Right ventricle myocardium superior (tissue), 1 donor: ENCODE data around the gene BCHE. TPM values are rescaled to one million over a fixed set of nuclear protein-coding genes. Genes with fewer than 3 reads are reported as not detected.
A peak's percentile ranks its signal among the peaks of the same experiment; 100 is the strongest.

Experiments used
- ATAC-seq: fragments of 200-7000 bp; cut with Tn5 transposase; one replicate; pipeline ENCODE4 v1.9.1; 2020; ENCODE audit warnings: mild to moderate bottlenecking; ENCODE audit not compliant: poor library complexity
- DNase-seq: peaks from one replicate; pipeline ENCODE4 v3.0.0-alpha.2; 2020
- intact Hi-C: fragments of 100-400 bp; cut with DNase I; formaldehyde crosslinking; loops from one replicate; pipeline ENCODE4 v1.11.2; 2022
- long read RNA-seq: library from polyadenylated mRNA; unstranded; transcript quantifications from one replicate; pipeline ENCODE4 v2.0.0, GENCODE V29; 2021
- total RNA-seq: library from RNA; stranded (reverse); fragmentation: NEBNext Ultra II Directional; extraction: Animal tissue kit (Norgen Biotek cat#: 25700); gene quantifications from one replicate; pipeline ENCODE4 v1.2.1, GENCODE V29; 2021
- donor health status: DM: no; HTN: yes; CAD: no; lungs with severe emphysema.

BCHE gene
- total RNA-seq: 2.8 TPM
- long read RNA-seq, partial matches to known transcripts: 0 of 3 reads
- long read RNA-seq, other reads (novel, unspliced or antisense): 0 of 3 reads

DNA sequence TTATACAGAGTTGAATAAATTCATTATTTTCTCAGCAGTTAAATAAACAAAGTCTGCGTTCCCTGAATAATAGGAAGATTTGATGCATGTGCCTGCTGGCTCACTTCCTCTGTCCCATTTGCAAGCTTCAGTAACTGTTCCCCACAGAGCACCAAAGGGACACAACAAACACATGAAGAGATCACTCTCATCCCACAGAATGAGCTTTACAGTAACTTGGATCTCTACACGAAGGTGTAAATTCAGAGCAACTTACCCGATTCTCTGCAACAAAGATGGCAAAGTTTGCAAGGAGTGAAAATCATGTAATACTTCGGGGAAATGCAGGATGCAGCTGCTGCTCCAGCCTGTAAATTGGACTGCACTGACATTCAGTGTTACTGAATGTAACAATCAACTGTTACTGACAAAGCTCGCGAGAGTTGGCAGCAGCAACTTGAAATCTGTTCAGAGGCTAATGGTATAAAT is at the start of gene BCHE:
Gene BCHE, minus strand, starts transcription at position 366 of the 468 bp plus-strand sequence. CDS start 6,390 bp downstream, outside the sequence.
- peak; percentile 59 for DNase-seq
- peak; percentile 91 for ATAC-seq
- intact Hi-C loops: no loop called here

DNA sequence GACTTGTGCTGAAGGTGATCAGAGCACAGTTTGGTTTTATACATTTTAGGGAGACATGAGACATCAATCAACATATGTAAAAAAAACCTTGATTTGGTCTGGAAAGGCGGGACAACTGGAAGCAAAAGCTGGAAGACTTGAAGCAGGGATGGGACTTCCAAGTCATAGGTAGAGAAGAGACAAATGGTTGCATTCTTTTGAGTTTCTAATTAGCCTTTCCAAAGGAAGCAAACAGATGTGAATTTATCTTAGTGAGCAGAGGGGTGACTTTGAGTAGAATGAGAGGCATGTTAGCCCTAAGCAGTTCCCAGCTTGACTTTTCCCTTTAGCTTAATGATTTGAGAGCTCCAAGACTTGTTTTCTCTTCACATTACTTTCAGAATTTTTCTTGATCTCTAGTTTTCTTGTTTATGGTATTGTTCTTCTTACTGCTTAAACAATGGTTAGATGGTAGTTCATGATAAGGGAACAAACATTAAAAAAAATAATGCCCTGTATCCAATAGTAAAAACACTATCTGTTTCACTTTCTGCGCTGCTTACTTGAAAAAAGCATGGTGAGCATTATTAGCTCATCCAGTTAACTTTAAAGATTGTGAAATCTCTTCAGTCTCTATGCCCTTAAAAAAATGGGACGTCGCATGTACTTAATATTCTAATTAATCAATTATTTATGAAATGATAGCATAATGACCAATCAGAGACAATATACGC is 48.5 kb upstream of the BCHE start:
- intact Hi-C loops: no loop called here
- DNase-seq (no peak), ATAC-seq (no peak)

DNA sequence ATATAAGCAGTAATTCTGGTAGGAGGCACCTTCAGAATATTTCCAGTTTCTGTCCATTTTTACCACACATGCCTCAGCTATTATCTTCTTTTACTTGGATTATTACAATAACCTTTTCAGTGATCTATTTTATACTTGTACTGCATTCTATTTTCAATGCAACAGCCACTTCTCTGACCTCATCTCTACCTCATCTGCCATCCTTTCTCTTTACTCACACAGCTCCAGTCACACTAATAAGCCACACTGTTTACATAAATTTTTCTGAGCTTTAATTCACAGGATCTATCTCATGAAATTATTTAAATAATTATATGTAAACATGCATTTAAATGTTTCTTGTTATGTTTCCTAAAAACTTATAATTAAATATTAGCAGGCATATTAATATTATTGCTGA is 47.3 kb upstream of the BCHE start:
- intact Hi-C loops: no loop called here
- ATAC-seq (no peak), DNase-seq (no peak)

DNA sequence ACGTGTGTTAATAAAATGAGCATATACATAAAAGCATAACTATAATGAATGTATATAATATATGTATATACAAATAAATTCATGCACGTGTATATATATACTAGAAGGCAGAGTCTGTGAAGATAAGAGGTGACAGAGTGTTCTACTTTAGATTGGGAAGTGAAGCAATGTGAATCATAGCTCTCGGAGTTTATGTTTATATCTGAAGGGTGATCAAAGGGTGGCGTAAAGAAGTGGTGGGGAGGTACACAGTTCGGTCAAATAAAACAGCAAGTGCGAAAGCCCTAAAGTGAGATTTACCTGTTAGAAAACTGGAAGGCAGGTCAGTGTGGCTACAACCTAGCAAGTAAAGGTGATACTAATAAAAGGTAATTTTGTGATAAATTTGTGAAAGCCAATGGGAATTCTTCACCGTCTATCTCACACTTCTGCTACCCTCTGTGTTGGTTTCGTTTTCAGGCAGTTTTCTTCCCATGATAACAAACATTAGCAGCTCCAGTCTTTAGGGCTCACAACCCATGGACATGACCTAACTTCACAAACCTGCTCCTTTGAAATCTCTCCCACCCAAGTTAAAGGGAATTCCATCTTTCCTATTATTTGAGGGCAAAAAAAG is 46.7 kb upstream of the BCHE start:
- intact Hi-C loops: no loop called here
- DNase-seq: no peak
- ATAC-seq: no peak

DNA sequence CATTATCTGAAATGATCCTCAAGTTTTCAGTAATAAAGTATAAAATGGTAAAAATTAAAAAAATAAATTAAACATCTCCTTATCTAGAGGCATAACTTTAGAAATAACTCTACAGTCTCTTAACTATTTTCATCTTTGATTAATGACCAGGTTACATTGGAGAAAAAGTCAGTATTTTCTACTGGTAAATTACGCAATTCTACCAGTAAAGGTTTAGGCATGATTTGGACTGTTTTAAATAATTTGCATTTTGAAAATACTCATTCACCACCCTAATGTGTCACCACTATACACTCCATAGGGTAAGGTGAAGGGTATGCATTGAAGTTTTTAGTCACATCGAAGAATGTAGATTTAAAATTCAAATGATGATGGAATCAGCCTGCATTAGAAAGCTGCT is 45.9 kb upstream of the BCHE start:
- ATAC-seq (no peak), DNase-seq (no peak)
- intact Hi-C loops: no loop called here

DNA sequence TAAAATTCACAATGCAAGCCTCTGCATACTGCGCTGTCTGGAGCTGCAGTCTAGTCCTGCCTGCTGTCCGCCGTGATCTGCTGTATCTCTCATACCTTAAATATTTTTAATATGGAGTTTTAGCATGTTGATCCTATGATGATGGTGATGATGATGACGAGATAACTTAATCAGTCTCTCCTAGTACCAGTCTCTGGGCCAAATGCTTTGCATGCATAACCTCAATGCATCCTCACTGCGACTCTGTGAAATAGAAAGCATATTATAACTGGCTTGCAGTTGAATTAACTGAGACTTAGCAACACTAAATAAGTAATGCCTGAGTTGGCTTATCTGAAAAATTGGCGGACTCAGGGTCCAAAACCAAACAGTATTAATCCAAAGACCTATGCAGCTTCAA is 38.4 kb upstream of the BCHE start:
- ATAC-seq: no peak
- intact Hi-C loops: no loop called here
- no peak for DNase-seq

DNA sequence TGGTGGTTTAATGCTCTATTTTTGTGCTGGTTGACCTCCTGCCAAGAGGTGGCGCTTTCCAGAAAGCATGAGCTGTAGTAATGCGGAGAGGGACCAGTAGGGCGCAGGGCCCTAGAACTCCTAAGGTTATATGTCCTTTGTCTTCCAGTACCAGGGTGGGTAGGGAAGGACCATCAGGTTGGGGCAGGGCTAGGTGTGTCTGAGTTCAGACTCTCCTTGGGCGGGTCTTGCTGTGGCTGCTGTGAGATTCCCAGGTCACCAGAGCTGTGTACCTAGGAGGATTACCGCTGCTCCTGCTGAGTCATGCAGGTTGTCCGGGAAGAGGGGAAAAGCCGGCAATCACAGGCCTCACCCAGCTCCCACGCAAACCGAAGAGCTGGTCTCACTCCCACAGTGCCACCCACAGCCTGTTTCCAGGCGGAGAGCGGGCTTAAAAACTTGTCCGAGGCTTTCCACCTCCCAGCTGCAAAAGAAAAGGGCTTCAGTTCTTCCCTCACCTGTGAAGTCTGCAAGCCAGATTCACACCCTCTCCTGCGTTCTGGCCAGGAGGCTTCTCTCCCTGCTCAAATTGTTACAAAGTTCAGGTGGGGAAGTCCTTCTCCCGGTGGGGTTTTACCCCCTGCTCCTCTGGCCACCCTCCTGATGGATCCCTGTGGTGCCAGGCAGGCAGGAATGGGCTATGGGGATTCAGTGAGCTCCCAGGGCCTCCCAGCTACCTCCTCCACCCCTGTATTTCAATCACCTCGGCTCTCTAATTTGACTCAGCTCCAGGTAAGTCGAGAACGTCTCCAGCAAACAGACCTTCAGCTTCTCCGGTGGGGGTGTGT is 37.7 kb upstream of the BCHE start:
- no peak for DNase-seq
- ATAC-seq: no peak
- intact Hi-C loops: no loop called here

DNA sequence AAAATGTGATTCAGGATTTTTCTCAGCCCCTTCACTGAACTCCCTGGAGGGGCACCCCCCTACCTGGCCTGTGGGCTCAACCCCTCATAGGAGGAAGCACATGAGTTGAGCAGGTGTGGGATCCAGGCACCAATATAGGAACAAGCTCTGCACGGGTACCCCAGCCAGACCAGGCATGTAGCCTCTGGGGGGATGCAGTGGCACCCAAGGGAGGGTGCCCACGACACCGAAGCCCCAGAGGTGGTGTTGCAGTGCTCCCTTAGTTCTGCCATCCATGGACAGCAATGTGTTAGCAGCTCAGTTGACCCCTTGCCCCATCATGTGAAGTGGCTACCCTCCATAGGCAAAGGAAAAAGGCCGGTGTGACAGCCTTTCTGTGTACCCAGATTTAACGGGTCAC is 30.9 kb upstream of the BCHE start:
- intact Hi-C loops: no loop called here
- DNase-seq (no peak), ATAC-seq (no peak)

DNA sequence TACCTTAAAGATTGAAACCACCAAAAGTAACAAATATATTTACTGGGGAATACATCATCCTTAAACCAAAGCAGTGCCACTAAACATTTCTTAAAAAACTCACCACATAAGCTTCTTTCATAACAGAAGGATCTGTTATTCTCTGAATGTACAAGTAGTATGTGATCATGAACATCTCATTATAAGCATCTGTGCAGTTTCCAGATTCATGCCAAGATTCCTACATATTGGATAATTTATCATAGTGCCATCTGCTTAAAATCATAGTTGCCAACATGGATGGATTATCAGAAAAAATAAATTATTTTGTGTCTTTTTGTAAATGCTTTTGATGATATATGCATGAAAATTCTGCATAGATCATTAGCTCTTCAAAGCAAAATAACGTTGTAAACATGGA is 21.8 kb upstream of the BCHE start:
- intact Hi-C loops: no loop called here
- no peak for ATAC-seq

DNA sequence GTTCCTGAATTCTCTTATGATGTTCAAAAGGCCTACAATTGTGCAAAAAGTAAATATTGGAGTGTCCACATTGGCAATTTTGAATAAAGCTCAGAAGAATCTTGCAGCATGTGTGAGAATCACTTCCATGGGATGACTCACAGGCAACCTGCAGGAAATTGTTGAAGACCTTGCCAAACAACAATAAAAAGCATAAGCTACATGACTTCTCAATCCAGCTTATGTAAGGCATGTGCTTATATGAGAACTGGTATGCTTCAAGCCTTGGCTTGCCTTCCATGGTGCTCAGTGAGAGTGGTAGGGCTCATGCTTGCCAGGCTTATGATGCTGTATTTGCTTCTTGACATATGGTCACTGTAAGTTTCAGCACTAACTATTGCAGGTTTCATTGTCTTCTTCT is 18.4 kb upstream of the BCHE start:
- DNase-seq: no peak
- intact Hi-C loops: no loop called here
- ATAC-seq: no peak

More for the DNA sequence above, 21.8 kb upstream of the BCHE start:
- no peak for DNase-seq

DNA sequence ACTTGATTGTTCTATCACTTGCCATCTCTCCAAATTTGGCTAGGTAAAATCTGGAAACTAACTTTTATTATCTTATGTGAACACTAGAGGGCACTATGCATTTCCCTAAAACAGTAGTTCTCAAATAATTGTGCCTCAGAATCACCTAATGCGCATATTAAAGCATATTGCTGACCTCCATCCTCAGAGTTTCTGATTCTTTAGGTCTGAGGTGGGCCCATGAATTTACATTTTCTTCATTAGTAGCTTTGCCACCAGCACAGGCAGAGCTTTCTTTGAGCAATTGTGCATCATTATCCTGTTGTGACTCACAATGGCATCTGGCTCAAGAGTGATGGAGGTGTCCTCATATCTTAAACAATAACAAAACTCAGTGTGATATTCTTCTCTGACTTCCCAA is 17.5 kb upstream of the BCHE start:
- intact Hi-C loops: no loop called here
- no peak for DNase-seq
- ATAC-seq: no peak

DNA sequence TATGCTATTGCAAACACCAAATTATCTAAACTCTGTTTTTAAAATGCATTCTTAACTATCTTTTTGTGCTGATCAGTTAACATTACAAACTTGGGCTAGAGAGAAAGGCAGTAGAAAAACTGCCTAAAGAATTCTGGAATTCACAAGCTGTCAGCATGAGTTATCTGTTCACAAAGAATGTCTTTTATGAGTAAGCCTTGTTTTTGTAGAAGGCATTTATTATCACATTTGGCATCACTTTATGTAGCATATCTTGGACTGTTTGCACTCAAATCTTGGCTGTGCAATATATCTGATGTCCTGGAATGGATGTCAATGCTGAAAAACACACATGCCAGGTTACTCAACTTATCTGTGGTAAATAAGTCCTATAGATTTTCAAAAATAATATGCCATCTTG is 15.5 kb upstream of the BCHE start:
- intact Hi-C loops: no loop called here
- DNase-seq (no peak), ATAC-seq (no peak)

DNA sequence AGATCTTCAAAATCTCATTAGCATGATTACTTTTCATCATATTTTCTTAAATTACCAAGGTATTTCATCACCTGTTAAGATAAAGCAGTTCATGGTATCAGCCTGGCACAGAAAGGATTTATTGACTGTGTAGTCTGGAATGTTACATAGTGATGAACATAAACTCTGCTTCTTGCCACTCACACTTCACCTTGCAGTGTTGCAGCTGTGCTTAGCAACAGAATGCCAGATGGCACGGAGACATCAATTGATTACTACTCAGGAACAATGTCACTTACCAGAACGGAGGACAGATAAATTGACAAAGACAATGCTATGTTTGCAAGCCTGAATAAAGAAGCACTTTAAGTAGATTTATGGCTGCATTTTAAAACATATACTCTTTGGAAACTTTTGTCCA is 15.0 kb upstream of the BCHE start:
- ATAC-seq (no peak), DNase-seq (no peak)
- intact Hi-C loops: no loop called here

DNA sequence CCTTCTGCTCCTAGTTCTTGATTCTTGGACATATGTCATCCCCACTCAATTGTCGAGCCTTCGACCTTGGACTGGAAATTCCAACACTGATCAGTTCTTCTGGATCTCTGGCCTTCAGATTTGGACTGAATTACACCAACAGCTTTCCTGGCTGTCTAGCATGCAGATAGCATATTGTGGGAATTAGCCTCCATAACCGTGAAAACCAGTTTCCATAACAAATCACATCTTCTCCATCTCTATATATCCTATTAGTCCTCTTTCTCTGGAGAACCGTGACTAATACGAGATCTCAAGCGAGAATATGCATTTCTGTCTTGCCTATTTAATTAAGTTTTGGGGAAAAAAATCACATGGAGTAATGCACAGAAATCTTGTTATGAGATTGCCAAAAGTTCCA is 8.8 kb upstream of the BCHE start:
- no peak for DNase-seq
- no peak for ATAC-seq
- intact Hi-C loops: no loop called here

DNA sequence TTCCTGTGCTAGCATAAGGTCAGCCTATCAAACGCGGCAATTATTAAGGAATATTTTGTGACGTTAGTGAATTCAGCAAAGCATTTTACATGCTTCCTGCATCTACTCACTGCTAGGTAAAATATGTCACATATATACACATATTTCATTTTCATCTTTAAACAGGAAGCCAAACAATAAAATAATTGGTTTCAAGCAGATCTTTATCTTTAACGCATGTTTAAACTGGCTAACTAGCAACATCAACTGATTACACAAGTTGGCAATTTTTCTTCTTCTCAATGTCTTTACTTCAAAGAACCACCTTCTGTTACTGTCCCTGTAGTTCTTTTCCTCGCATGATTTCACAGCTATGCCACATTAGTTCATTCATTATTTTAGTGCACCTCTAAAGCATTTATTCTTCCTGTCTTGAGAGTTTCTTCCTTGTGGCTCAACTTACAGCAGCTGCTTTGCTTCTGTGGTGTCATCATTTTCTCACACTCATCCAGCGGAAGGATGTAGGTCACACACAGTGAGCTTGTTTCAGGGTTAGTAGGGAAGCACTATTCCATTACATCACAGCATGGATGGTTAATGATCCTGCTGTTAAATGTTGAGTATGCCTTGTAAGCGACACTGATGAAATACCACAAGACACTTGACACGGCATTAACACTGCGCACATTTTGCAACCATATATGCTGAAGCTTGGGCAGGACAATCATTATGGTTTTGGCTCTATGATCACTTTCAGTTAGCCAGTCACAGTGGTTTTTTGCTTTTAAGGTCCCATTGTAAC is 2.3 kb upstream of the BCHE start:
- no peak for ATAC-seq
- intact Hi-C loops: no loop called here
- DNase-seq: no peak

DNA sequence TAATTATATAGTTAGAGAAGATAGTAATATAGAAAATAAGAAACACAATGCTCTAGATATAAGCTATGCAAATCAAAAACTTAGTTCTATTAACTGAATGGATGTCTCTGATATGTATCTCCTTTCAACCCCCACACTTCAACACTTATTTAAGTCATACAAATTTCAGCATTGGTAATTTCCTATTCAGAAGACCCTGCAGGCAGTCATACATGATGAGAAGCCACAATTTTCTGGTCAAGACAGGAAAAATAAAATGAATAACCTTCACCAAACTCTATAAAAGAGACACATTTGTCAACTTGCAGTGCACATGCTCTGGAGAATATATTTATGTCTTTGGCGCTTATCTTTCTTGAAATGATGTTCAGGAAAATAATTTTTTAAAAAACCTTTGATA is 578 bp upstream of the BCHE start:
- intact Hi-C loops: no loop called here
- no peak for DNase-seq
- ATAC-seq: no peak

DNA sequence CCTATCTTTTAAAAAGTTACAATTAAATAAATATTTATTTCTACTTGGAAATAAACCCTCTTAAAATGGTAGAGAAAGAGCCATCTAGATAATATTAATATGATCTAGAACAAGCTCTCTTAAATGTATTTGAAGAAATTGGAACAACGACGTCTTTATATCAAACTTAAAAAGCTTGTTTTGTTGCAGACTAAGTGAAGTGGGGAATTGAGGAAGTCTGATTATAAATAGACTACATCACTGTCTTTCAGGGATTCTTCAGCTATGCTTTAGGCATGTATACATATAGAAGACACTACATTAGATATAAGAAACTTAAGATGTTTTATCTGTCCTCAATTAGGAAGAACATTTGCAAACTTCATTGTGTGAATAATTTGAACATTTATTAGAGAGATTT is 1.8 kb downstream of the BCHE start:
- DNase-seq: no peak
- intact Hi-C loops: no loop called here
- no peak for ATAC-seq

DNA sequence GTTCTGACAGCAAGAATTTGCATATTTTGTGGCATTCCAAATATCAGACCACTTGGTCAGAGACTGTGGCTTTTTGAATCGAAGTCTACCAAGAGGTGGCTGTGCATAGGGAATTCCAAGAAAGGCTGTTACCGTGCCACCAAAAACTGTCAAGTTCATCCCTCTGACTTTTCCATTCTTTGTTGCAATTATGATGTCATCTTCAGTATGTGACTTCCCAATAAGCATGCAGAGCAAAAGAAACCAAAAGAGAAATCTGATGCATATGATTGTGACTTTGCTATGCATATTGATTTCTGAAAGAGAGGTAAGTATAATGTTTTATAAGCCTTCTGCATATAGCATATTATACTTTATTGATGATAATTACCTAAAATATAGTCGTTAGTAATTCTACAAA is 6.5 kb downstream of the BCHE start:
- no peak for DNase-seq
- ATAC-seq: no peak
- intact Hi-C loops: no loop called here

DNA sequence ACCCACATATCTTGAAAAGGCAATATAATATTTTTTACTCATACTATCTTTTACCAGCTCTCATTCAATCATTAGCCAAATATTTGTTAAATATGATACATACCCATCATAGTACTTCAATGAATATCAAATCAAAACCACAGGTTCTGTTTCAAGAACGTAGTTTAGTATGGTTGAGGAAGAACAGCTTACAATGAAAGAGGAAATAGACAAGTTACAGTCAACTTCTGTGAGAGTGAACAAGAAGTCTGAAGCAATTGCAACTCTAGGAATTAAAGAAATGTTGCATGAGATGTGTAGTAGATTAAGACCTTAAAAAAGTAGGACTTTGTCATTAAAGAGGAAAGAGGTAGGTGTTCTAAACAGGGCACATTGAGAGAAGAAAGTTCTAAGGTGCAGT is 9.3 kb downstream of the BCHE start:
- DNase-seq (no peak), ATAC-seq (no peak)
- intact Hi-C loops: no loop called here
